HG03159 (cell line): ENCODE measurements around the gene ARHGEF2.
A peak's percentile ranks its signal among the peaks of the same experiment; 100 is the strongest.
"Not testable (repeated sequence)": the region's sequence is repeated elsewhere in the genome, so short reads cannot be mapped to it uniquely, and the experiment has no call there.

Source experiments
- ATAC-seq: cut with Tn5 transposase; IDR thresholded peaks from one replicate; pipeline ENCODE4 v1.9.1; 2021; ENCODE audit warnings: mild to moderate bottlenecking, moderate library complexity; ENCODE audit not compliant: unreplicated experiment

ARHGEF2 gene

DNA sequence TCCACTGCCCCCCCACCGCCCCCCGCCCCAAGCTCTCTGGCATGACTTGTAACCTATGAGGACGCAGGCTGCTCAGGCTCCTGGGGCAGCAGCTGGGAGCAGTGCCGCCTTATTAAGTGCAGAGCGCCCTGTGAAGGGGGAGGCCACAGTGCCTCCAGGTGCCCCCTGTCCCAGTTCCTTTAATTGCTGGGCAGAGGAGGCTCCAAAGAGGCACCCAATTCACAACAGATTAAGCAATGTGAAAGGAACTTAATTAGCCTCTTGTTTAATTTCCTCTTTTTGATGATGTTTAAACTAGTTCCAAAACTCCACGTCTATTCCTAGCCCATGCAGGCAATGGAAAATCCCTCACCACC, 33.9 kb downstream of the ARHGEF2 start:
- ATAC-seq = no peak

DNA sequence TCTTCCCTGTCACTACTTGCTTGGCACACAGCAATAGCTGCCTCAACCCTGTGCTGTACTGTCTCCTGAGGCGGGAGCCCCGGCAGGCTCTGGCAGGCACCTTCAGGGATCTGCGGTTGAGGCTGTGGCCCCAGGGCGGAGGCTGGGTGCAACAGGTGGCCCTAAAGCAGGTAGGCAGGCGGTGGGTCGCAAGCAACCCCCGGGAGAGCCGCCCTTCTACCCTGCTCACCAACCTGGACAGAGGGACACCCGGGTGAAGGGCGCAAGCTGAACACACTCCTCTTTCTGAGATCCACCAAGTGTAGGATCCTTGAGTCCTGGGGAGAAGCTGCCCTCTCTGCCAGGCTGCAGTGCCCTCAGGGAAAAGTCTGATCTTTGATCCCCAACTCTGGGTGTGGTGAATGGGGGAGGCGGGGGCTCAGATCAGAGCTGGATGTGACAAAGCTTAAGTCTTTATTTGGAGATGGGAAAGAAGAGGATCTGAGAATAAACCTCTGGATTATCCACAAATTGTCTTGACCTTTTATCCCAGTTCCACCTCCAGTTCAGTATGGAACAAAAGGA, 35.7 kb downstream of the ARHGEF2 start:
- no peak for ATAC-seq

DNA sequence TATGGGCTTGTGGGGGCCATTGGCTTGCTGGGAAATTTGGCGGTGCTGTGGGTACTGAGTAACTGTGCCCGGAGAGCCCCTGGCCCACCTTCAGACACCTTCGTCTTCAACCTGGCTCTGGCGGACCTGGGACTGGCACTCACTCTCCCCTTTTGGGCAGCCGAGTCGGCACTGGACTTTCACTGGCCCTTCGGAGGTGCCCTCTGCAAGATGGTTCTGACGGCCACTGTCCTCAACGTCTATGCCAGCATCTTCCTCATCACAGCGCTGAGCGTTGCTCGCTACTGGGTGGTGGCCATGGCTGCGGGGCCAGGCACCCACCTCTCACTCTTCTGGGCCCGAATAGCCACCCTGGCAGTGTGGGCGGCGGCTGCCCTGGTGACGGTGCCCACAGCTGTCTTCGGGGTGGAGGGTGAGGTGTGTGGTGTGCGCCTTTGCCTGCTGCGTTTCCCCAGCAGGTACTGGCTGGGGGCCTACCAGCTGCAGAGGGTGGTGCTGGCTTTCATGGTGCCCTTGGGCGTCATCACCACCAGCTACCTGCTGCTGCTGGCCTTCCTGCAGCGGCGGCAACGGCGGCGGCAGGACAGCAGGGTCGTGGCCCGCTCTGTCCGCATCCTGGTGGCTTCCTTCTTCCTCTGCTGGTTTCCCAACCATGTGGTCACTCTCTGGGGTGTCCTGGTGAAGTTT, 36.4 kb downstream of the ARHGEF2 start:
- ATAC-seq = no peak

DNA sequence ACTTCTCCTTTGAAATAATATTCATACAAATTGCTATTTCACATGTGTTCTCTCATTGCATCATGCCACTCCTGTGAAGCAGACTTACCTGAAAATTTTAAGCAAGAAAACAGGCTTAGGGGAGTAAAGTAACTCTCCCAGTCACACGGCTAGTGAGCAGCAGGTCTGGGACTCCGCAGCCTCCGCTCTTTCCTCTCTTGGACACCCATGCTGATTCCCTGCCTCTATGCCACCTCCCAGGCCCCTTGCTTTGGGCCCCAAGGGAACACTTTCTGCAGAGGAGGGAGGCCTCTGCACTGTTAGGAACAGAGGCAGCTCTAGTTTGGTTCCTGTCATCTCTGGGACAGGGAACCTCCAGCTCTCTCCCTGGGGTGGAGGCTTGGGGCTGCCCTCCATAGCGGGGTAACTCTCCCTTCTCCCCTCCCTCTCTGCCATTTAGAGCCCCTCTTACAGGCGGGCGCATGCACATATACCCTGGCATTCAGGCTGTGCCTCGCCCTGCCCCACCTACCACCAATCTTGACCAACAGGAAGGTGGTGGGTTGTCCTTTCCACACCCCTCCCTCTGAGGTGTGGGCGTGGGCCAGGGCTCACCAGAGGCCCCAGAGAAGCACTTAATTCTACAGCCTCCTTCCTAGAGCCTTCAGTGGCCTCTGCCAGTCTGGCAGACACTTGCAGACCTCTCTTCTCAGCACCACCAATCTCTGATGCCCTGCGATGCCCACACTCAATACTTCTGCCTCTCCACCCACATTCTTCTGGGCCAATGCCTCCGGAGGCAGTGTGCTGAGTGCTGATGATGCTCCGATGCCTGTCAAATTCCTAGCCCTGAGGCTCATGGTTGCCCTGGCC, 37.1 kb downstream of the ARHGEF2 start, which contains the start of gene RXFP4:
RXFP4 (plus strand) TSS at position 646 of the 852 bp plus-strand sequence; CDS start at position 718, 72 bp downstream.
- no peak for ATAC-seq

GRCh38 chr1:155940482-155940992, 37.8 kb downstream of the ARHGEF2 start:
- no peak for ATAC-seq

- no peak for ATAC-seq
These were observed 40.1 kb downstream of the ARHGEF2 start for GRCh38 chr1:155938220-155938627.

DNA sequence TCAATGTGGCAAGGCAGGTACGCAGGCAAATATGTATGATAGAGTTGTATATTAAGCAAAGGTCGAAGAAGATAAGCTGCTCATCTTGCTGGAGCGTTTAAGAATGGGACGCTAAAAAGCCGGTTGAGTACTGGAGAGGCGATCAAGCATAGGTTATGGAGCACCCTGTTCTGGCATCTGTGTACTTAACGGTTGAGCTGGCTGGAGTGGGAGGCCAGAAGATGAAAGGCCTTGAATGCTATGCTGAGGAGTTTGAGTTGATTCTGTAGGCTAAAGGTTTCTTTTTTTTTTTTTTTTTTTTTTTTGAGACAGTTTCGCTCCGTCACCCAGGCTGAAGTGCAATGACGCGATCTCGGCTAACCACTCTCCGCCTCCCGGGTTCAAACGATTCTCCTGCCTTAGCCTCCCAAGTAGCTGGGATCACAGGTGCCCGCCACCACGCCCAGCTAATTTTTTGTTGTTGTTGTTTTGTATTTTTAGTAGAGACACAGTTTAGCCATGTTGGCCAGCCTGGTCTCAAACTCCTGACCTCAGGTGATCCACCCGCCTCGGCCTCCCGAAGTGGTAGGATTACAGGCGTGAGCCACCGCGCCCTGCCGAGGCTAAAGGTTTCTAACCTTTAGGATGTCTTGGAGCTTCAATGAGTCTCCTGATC, 43.3 kb downstream of the ARHGEF2 start:
- ATAC-seq = no peak

- peak; percentile 85 for ATAC-seq
These were observed 44.0 kb downstream of the ARHGEF2 start, which contains the start of gene KHDC4 for GRCh38 chr1:155934097-155934935. Gene KHDC4 (minus strand): TSS chr1:155934413. CDS start chr1:155934373, 40 bp downstream.

DNA sequence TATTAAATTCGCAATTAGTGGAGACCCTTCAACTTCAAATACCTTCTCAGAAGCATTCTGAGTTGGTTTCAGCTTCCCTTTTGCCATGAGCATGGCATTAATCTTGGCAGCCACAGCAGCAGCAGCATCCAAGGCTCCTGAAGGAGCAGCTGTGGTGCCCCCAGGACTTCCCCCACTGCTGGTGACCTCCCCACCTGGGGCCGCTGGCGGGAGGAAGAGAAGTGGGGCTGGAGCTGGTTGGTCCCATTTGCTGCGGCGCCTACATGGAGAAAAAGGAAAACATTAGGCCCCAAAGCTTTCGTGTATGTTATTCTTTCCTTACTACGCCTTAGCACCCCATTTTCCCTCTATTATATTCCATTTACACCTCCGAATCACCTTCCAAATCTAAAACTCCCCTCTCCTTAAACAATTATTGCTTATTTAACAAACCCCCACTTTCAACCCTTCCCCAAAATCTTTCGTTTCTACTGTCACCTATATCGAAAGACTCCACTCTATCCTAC, 44.7 kb downstream of the ARHGEF2 start:
- no peak for ATAC-seq

DNA sequence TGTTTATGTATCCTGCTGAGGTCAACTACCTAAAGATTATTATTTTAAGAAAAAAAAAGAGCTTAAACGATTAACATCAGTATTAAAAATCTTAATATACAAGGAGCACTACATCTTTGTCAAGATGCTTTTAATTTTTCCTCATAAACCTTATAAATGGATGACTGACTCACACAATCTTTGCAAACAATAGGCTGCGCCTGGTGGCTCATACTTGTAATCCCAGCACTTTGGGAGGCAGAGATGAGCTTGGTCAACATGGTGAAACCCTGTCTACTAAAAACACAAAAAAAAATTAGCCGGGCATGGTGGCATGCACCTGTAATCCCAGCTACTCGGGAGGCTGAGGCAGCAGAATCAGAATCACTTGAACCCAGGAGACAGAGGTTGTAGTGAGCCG, 45.9 kb downstream of the ARHGEF2 start:
- no peak for ATAC-seq

DNA sequence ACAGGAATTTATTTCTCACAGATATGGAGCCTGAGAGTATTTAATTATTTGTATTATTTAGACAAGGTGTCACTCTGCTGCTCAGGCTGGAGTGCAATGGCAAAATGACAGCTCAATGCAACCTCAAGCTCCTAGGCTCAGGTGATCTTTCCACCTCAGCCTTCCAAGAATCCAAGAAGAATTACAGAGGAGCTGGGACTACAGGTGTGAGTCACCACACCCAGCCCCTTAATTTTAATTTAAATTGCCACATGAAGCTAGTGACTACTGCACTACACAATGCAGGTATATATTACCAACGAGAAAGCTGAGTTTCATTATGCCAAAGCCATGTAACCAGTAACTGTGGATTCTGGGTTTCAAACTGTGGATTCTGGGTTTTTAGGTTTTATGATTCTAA, 46.3 kb downstream of the ARHGEF2 start:
- no peak for ATAC-seq

GRCh38 chr1:155931332-155932038, 46.9 kb downstream of the ARHGEF2 start:
- no peak for ATAC-seq

- ATAC-seq = not testable (repeated sequence)
These were observed 47.6 kb downstream of the ARHGEF2 start for GRCh38 chr1:155930725-155931124.

GRCh38 chr1:155929057-155929456, 49.3 kb downstream of the ARHGEF2 start:
- ATAC-seq = no peak

GRCh38 chr1:155925506-155925905, 52.8 kb downstream of the ARHGEF2 start:
- no peak for ATAC-seq

DNA sequence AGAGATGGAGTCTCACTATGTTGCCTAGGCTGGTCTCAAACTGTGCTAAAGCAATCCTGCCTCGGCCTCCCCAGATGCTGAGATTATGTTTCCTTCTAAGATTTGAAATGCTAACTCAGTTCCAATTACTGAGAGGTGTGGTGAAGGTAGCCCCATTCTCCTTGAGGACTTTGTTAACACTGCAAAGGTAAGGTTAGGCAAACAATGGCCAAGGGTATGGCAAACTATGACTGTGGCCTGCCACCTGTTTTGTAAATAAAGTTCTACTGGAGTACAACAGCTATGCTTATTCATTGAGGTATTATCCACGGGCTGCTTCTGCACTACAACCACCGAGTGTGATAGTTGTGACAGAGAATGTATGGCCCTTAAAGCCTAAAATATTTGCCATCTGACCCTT, 57.6 kb downstream of the ARHGEF2 start:
- no peak for ATAC-seq

GRCh38 chr1:155919801-155920200, 58.5 kb downstream of the ARHGEF2 start:
- ATAC-seq = no peak

GRCh38 chr1:155918660-155919059, 59.7 kb downstream of the ARHGEF2 start:
- ATAC-seq = no peak
